Erythroblast (primary cell): Measurements from ENCODE around the gene CEP295NL.
"Not testable (repeated sequence)": the region's sequence is repeated elsewhere in the genome, so short reads cannot be mapped to it uniquely, and the experiment has no call there.

ENCODE experiments used
- DNase-seq, 2 experiments: peaks; one replicate each; lab custom pipeline; 2025; lab: John Stamatoyannopoulos, UW
- GATA1 ChIP-seq: IDR thresholded peaks from 2 replicates; pipeline ENCODE4 v1.6.1; 2011; ENCODE audit warnings: low read depth, mild to moderate bottlenecking, control low read depth, low read length, moderate library complexity
- POLR2A ChIP-seq: IDR thresholded peaks from 2 replicates; pipeline ENCODE4 v1.6.1; 2011; ENCODE audit warnings: mild to moderate bottlenecking, low read length

Gene CEP295NL

DNA sequence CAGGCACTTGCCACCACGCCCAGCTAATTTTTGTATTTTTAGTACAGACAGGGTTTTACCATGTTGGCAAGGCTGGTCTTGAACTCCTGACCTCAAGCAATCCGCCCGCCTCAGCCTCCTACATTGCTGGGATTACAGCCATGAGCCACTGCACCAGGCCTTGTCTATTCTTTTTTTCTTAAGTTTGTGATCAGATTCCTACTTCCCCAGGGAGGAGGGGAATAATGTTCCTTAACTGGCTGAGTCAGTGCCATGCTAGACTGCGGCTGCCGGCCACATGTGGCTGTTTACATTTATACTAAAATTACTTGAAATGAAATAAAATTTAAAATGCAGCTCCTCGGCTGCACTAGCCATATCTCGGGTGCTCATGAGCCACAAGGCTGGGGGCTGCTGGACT is 34.6 kb downstream of the CEP295NL start:
- DNase-seq: no peak
- TF ChIP-seq POLR2A (no peak), GATA1 (no peak)

DNA sequence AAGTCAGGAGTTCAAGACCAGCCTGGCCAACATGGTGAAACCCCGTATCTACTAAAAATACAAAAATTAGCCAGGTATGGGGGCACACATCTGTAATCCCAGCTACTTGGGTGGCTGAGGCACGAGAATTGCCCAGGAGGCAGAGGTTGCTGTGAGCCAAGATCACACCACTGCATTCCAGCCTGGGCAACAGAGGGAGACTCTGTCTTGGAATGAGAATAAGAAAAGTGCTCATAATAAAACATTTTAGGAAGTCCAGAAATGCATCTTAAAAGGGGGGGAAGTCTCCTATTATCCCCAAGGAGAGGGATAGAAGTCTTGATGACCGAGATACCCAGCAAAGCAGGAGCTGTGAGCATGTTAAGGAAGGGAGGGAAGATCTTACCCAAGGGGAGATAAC is 36.0 kb downstream of the CEP295NL start:
- DNase-seq: not testable (repeated sequence)

DNA sequence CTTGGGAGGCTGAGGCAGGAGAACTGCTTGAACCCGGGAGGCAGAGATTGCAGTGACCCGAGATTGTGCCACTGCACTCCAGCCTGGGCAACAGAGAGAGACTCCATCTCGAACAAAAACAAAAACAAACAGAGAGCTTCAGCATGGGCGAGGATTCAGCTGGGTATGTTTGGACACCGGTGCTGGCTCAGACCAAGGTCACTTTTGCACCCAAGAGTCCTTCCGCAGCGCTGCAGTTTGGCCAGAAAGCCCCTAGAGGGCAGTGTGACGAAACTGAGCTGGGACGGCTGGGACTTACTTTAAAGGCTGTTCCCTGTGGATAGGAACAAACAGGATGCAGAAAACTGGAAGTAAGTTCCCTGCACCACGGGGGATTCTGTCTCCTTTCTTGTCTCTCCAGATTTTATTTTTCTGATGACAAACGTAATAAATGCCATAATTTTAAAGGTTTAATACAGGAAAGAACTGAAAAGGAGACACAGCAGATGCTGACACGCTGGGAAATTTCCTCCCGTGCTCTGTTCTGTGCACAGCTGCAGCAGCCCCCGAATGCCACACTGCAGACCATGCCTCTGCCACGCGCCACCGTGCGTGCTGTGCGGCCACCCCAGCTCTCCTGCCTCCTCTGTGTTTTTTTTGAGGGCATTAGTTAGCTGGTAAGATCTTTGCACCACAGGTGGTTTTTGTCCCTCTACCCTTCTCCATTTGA is 37.2 kb downstream of the CEP295NL start:
- TF ChIP-seq GATA1 (no peak), POLR2A (no peak)
- DNase-seq: peak; percentile 44 to 74

DNA sequence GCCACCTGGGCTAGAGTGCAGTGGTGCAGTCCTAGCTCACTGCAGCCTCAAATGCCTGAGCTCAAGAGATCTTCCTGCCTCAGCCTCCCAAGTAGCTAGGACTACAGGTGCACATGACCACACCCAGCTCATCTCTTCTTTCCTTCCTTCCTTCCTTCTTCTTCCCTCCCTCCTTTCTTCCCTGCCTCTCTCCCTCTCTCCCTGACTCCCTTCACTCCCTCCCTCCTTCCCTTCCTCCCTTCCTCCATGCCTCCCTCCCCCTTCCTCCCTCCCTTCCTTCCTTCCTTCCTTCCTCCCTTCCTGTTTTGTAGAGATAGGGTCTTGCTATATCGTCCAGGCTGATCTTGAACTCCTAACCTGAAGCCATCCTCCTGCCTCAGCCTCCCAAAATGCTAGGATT is 38.9 kb downstream of the CEP295NL start:
- no peak for DNase-seq
- no peak for TF ChIP-seq POLR2A
- no peak for TF ChIP-seq GATA1

DNA sequence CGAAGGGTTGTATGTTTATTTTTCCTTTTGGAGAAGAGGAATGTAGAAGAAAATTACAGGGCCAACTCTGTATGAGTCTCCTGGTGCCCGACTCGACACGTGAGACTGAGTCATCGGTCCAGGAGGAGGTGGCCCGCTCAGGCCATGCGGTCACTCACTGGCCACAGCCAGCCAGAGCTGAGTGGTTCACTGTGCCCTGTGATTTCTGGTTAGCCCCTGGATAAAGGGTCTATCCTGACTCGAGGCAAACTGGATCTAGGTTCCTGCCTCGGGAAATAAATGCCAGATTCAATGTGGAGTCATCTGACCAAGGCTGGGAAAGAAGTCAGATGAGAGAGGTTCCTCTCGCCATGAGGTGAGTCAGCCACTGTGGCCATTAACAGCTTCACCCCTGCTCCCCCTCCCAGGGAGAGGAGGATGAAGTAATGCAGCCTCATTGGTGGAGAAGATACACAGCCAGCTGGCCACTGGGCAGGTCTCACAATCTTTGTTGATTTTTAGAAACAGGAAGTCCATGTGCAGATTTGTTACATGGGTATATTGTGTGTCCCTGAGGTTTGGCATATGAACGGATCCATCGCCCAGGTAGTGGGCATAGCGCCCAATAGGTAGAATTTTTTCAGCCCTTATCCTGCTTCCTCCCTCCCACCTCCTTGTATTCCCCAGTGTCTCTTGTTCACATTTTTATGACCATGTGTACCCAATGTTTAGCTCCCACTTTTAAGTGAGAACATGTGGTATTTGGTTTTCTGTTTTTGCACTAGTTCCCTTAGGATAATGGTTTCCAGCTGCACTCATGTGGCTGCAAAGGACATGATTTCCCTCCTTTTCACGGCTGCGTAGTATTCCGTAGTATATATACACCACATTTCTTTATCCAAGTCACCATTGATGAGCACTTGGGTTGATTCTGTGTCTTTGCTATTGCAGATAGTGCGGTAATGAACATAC is 40.7 kb downstream of the CEP295NL start:
- TF ChIP-seq POLR2A (no peak), GATA1 (no peak)
- peak in 1 of 2 experiments; percentile 31 for DNase-seq

DNA sequence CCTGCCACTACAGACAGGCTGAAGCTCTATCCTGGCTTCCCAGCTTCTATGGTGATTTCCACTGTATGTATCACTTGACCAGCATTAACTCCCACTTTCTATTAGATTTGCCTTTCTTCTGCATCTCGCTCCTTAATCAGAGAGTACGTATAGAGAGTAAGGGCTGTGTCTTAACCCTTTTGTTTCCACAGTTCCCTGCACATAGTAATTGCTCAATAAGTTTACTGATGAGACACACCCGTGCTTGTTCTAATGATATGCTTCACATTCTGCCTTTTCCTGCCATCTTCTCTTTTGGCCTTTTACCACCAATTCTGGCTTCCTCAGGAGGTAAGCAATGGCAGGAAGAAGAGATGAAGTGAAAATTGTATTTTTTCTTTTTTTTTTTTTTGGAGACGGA is 41.8 kb downstream of the CEP295NL start:
- TF ChIP-seq POLR2A (no peak), GATA1 (no peak)
- no peak for DNase-seq

DNA sequence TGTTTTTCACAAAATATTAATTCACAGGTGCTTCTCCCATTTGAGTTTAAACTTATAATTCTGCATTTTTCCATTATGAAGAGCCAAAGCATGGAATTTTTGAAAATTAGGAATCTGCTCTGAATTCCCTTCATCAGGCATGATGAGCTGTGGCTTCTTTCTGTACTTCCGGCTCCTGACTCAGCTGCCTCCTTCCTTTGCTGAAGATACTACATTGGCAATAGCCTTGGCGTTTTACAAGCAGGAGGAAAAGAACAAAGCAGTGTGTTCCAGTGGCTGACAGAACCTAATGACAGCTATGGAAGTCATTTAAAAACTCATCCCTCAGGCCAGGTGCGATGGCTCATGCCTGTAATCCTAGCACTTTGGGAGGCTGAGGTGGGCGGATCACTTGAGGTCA is 44.0 kb downstream of the CEP295NL start:
- DNase-seq: no peak
- TF ChIP-seq POLR2A (no peak), GATA1 (no peak)

DNA sequence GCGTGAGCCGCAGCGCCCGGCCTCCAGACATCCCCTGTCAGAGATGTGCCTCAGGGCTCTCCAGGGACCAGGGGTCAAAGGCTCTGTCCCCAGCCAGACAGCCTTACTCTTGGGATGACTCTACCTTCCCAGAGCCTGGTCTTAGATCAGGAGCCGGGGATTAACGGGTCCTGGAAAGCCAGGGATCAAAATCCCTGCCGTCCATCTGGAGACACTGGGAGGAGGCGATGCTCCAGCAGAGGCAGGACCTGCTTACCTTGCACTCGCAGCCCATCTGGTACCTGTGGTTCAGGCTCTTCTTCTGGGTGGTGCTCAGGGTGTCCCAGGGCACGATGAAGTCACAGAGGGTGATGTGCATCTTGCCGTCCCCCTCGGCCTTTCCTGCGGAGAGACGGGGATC is 45.7 kb downstream of the CEP295NL start:
- TF ChIP-seq POLR2A: no peak
- no peak for TF ChIP-seq GATA1

DNA sequence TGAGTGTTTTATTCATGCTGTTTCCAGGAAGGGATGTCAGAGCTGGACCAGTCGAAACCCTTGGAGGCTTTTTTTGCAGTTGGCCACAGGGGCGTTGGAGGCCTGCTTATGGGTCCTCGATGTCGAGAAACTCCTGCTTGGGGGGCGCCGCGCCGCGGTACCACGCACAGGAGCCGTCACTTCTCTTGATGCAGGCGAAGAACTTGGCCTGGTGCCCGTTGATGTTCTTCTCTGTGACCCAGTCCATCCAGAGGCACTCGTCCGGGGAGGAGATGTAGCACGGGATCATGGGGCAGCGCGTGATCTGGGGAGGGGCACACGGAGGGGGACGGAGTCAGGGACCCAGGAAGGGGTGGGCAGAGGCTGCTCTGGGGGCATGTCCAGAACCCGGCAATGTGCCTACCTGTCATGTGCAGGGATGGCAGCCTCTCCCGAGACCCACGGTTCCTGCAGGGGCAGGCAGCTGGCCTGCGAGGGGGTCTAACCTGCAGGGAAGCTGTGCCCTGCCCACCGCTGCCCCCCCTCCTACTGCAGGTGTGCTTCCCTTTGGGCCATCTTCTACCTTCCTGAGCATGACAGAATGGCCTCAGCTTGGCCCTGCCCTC is 47.3 kb downstream of the CEP295NL start:
- TF ChIP-seq POLR2A (no peak), GATA1 (no peak)
- no peak for DNase-seq

More for the DNA sequence above, 45.7 kb downstream of the CEP295NL start:
- DNase-seq: no peak

DNA sequence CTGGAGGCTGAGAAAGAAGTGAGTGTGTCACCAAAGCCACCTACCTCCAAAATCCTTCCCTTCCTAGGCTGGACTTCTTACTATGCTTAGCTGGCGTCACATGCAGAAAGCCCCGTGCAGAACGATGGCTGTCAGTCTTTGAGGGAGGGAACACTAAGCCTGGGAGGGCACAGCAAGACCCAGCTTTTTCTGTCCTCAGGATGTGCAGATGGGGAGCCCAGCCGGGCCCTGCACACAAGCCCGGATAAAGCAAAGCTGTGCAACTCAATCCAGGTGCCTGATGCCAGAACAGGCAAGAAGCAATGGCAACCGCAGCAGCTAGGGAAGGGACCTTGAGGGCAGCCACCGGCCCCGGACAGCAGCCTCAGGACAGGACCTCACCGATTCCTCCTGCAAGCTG is 48.5 kb downstream of the CEP295NL start:
- TF ChIP-seq POLR2A (no peak), GATA1 (no peak)
- no peak for DNase-seq

DNA sequence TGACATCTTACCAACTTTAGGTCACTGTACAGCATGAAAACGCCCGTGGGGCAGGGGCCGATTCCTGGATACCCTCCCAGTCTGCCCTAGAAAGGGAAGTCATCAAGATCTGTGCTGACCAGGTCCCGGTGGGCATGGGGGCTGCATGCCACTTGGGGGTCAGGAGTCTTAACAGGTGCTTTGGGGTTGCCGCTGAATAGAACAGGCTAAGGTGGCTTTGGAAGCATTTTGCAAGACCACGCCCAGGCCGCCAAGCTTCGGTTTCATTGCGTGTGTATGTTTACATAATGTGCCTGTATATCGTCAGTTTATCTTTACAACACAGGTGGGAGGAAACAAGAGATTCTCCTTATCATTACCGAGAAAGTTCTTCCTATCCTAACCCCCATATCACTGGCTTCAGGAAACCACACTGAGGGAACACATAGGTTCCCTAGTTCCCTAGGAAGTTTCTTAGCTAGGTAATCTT is 49.0 kb downstream of the CEP295NL start:
- DNase-seq: peak; percentile 17 to 41

DNA sequence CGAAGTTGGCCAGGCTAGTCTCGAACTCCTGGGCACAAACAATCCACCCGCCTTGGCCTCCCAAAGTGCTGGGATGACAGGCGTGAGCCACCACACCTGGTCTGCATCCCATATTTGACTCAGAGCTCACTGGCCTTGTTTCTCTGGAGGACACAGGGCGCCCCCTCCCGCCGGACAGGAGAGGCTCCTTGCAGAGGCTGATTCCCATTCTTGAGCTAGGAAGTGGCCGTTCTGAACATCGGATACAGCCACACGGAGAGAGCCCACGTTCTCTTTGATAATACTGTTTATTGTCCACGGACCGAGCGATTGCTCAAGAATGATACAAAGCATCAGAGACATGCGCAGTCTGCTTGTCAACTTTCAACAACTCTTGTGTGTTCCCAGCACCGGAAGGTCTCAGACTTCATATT is 50.3 kb downstream of the CEP295NL start:
- TF ChIP-seq GATA1: no peak
- no peak for TF ChIP-seq POLR2A
- DNase-seq: peak in 1 of 2 experiments; percentile 33

More for the DNA sequence above, 49.0 kb downstream of the CEP295NL start:
- no peak for TF ChIP-seq GATA1
- no peak for TF ChIP-seq POLR2A

DNA sequence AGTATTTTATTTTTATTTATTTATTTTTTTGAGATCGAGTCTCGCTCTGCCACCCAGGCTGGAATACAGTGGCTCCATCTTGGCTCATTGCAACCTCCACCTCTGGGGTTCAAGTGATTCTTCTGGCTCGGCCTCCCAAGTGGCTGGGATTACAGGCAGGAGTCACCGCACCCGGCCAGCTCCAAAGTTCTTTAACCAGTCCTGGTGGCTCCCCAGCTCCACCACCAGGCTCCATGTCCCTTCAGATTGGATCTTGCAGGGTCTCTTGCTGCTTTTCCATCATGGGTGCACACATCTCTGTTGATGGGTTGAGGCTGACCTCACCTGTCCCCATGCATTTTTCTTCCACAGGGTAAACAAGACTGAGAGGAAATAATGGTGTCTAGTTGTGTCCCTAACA is 54.0 kb downstream of the CEP295NL start:
- TF ChIP-seq POLR2A: no peak
- no peak for TF ChIP-seq GATA1
- DNase-seq: no peak

DNA sequence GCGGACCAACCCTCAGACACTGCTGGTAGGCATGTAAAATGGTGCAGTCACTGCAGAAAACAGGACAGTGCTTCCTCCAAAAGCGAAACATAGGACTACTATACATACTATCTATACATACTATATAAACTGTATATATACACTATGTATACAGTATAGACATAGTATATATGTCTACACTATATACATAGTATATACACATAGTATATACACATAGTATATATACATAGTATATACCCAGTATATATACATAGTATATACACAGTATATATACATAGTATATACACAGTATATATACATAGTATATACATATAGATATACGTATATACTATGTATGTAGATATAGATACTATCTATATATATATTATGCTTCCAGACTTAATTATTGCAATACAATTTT is 55.9 kb downstream of the CEP295NL start:
- TF ChIP-seq GATA1 (no peak), POLR2A (no peak)

More for the DNA sequence above, 55.9 kb downstream of the CEP295NL start:
- DNase-seq: no peak
